HG02970 (cell line): ENCODE measurements around the gene HPCAL1.
A peak's percentile ranks its signal among the peaks of the same experiment; 100 is the strongest.
"Not testable (repeated sequence)": the region's sequence is repeated elsewhere in the genome, so short reads cannot be mapped to it uniquely, and the experiment has no call there.

ENCODE experiments used
- ATAC-seq: cut with Tn5 transposase; IDR thresholded peaks from one replicate; pipeline ENCODE4 v1.9.1; 2021; ENCODE audit warnings: mild to moderate bottlenecking, moderate library complexity, moderate number of reproducible peaks; ENCODE audit not compliant: unreplicated experiment, low FRiP score

The HPCAL1 gene

GRCh38 chr2:10302479-10303180, at the start of gene HPCAL1:
HPCAL1 (plus strand) TSS chr2:10302904; CDS start chr2:10419758, 116,854 bp downstream.
- peak; percentile 74 for ATAC-seq

DNA sequence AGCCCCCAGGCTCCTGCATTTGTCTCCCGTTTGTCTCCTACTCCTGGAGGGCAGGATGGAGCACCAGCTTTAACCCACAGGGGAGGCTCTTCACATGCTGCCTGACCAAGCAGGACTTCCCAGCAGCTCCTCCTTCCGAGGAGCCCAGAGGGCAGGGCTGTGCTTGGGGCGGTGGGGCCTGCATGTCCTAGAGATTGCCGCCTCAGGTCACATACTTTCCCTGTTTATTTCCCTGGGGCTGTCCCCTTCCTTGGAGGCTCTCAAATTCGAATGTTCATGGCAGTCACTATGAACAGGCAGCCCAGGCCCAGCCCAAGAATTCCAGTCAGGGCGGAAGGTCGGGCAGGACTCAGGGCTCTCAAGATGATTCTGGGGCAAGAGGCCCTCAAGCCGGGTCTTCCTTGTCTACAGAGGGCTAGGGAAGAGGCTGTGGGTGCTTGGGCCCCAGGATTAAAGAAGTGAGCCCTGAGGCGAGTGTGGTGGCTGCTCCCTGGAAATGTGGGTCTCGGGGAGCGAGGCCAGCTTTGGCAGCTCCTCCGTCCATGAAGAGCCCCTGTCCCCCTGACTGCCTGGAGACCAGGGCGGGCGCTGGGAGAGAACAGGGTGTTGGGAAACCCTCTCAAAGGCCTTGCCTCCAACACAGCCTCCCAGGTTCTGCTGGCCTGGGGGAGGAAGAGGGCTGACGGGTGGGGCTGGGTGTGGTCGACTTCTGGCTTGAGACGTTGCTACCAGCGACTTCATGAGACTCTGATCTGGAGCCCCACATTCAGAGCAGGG, 48.9 kb upstream of the HPCAL1 start:
- no peak for ATAC-seq

DNA sequence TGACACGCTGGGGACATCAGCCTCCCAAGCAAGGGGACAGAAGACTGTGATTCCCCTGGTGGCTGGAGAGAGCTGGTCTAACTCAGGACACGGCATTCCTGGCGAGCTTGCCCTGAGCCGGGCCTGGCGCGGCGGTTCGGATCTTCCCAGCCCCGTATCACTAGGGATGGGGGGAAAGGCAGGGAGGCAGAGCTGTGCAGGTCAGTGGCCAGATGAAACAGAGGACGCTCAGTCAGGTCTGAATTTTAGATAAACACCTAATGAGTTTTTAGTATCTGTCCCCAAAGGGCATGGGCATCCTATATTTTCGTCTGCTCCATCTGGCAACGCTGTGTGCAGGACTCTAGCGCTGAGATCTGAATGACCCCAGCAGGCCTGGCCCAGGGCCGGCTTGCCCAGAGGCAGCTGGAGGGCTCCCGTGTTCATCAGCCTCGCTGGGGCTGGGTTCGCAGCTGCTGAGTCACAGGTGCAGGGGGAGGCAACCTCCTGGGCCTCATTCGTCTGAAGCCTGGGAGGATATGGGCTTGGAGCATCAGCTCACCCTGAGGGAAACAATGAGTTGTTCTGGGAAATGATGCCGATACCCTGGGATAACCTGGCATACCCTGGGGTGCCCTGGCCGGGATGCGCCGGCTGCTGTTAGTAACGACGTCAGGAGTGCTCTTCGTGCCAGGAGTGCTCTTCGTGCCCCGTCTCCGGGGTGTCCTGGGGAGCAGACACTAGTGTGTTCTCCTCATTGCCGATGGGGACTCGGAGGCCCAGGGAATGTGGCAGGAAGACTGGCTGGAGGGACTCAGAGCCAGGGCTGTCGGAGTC, 48.1 kb upstream of the HPCAL1 start:
- ATAC-seq: no peak

- no peak for ATAC-seq
Measured at GRCh38 chr2:10255189-10256030, 47.3 kb upstream of the HPCAL1 start.

DNA sequence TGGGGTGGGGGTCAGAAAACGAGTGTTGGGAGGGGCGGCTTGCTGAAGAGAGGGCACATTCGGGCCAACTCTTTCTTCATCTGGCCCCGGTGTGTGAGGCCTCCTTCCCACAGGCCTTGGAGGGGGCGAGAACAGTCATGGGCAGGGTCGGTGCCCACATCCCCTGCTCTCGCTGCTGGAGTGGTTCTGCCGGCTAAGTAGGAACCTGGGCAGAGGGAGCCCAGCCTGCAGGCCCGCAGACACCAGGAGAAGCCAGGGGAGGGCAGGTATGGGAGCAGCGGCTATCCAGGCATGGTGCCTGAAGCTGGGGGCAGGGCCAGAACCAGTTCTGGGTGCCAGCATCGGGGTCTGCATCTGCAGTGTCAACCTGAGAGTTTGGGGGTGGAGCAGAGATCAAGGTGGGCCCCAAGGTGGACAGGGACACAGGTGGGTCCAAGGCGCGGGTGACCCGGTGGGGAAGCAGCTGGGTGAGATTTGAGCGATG, 46.6 kb upstream of the HPCAL1 start:
- no peak for ATAC-seq

- no peak for ATAC-seq
Measured at GRCh38 chr2:10256515-10257031, 46.1 kb upstream of the HPCAL1 start.

DNA sequence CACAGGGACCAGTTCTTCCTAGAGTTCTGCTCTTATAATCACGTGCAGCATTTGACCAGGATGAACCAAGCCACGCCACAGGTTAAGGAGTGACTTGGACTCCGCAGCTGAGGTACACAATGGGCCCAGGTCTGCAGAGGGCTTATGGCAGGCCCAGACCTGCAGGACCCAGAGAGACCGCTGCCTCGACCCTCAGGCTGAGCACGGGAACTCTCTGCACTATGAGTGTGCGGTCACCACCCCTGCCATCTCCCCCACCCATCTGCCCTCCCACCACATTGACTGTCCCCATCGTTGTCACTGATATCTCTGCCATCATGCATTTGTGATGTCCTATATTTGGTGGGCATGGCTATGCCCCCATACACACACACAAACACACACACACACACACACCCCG, 45.7 kb upstream of the HPCAL1 start:
- no peak for ATAC-seq

GRCh38 chr2:10257500-10258147, 45.1 kb upstream of the HPCAL1 start:
- no peak for ATAC-seq

GRCh38 chr2:10258326-10258725, 44.4 kb upstream of the HPCAL1 start:
- ATAC-seq: no peak

DNA sequence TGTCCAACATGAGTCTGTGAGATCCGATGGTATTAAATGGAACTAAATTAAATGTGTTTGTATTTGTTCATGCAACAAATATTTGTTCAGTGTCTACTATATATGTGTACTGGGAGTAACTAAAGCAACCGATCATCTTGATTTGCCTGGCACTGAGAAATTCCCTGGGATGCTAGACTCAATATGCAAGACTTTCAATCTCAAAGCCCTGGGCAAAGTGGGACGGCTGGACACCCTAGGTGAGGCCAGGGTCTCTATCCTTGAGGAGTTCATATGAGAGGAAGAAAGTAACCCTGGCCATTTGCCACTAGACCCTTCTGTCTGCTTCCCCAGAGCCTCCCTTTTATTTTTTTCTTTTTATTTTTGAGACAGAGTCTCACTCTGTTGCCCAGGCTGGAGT, 44.0 kb upstream of the HPCAL1 start:
- ATAC-seq: no peak

DNA sequence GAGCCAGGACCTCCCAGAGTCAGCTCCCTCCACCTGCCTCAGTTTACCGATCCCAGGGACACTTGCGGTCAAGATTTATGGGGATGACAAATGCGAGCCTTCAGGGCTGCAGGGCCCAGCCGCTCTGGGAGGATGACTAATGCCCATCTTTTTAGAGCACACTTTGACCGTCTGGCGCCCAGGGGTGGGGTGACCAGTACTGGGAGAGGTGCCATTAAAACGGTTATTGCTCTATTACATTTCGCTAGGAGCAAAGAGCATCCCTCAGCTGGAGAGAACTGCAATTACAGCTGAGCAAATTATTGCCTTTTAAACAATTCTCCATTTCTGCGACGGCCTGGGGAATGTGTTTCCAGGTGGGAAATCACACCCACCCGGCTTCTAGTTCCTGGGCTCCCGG, 42.6 kb upstream of the HPCAL1 start:
- ATAC-seq: no peak

DNA sequence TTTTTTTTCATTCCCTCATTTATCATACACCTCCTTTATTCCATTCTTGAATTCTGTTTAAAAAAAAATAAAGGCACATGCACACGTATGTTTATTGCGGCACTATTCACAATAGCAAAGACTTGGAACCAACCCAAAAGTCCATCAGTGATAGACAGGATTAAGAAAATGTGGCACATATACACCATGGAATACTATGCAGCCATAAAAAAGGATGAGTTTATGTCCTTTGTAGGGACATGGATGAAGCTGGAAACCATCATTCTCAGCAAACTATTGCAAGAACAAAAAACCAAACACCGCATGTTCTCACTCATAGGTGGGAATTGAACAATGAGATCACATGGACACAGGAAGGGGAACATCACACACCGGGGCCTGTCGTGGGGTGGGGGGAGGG, 39.2 kb upstream of the HPCAL1 start:
- not testable (repeated sequence) for ATAC-seq

- ATAC-seq: no peak
Measured at GRCh38 chr2:10264506-10265328, 38.0 kb upstream of the HPCAL1 start.

DNA sequence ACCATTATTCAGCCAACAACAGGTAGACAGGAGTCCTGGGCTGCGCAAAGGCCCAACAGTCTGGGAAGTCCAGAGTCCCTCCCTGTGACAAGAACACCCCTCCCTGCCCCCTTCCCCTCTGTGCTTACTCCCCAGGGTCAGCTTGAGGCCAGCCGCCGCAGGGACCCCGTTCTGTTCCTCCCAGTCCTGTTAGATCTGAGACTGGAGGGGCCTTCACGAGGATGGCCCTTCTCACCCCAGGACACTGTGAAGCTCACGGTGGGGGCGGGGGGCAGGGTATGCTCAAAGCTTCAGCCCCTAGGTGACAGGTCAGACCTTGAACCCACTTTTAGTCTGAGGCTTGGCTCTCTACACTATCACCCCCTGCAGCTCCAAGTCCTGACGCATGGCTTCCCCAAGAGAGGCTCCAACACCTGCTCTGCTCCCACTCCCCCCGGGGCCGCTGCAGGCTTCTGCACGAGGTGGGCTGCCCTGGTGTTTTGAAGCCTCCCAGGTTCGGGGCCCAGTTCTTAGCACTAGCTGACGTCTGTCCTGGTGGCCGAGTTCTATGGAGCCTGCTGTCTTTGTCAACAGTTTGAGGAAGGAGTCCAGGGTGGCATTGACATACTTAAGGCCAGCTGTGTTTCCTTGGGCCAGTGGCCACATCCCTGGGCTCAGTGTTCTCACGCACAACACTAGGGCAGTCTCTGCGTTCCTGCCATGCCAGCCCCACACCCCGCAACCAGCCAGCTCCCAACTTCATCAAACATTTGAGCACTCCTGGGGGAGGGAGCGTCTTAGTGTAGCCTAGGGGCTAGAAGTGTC, 37.2 kb upstream of the HPCAL1 start:
- no peak for ATAC-seq

DNA sequence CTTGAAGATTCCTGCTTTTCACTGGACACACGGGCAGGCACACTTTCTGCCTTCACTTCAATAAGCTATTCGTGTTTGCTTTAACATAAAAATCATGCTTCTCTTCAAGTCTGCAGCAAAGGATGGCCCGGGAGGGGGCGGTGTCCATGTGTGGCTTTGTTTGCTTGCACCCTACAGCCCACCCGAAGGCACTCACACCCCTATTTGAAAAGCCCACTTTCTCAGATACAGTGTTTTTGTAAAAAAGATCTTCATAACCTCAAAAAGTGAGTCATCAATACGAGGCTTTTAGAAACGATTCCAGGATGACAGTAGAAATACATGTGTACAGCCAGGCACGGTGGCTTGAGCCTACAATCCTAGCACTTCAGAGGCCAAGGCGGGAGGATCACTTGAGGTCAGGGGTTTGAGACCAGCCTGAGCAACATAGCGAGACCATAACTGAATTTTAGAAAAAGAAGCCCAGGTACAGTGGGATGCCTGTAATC, 36.5 kb upstream of the HPCAL1 start:
- no peak for ATAC-seq

DNA sequence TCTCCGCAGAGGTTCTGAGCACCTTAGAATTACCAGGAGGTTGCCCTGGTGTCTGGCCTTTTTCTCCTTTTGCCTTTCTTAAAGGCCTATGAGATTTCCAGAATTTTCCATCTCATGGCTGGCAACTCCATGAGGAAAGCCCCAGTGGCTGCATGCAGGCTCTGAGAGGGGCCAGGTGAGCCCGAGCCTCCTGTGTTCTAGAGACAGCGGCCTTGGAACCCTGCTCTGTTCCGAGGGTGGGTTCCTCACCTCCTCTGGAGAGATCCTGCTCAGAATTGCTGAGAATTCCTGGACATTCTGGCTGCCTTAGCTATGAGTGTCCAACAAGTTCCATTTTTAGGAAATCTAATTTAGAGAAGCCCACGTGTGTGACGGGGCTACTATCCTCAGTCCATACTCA, 35.7 kb upstream of the HPCAL1 start:
- no peak for ATAC-seq
